SKM-1 (cell line): ENCODE data around the gene PCK1.

ENCODE experiments used
- DNase-seq: peaks from one replicate; lab custom pipeline; 2025; ENCODE audit not compliant: unreplicated experiment; lab: John Stamatoyannopoulos, UW

Gene PCK1

GRCh38 chr20:57587989-57588377, 27.1 kb downstream of the PCK1 start:
- no peak for DNase-seq

DNA sequence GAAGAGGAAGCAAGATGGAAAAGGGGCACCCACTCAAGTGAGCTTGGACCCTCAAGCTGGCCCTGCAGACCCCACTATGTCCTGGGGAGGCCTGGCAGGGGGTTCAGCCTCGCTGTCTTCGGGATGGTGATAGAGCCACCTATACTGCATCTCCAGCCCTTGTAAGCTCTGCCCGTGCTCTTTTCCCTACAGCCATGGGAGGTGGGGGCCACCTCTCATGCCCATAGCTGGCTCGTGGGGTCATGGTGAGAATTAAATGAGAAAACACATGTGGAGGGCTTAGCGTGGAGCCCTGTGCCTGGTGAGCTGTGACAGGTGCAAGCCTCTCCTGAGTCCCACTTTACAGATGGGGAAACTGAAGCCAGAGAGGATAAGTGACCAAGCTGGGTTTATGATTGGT, 27.7 kb downstream of the PCK1 start:
- no peak for DNase-seq

- no peak for DNase-seq
Observed at GRCh38 chr20:57589123-57589727, 28.3 kb downstream of the PCK1 start.

- DNase-seq: no peak
Observed at GRCh38 chr20:57589728-57590484, 29.0 kb downstream of the PCK1 start.

GRCh38 chr20:57590485-57591288, 29.8 kb downstream of the PCK1 start:
- DNase-seq: no peak

DNA sequence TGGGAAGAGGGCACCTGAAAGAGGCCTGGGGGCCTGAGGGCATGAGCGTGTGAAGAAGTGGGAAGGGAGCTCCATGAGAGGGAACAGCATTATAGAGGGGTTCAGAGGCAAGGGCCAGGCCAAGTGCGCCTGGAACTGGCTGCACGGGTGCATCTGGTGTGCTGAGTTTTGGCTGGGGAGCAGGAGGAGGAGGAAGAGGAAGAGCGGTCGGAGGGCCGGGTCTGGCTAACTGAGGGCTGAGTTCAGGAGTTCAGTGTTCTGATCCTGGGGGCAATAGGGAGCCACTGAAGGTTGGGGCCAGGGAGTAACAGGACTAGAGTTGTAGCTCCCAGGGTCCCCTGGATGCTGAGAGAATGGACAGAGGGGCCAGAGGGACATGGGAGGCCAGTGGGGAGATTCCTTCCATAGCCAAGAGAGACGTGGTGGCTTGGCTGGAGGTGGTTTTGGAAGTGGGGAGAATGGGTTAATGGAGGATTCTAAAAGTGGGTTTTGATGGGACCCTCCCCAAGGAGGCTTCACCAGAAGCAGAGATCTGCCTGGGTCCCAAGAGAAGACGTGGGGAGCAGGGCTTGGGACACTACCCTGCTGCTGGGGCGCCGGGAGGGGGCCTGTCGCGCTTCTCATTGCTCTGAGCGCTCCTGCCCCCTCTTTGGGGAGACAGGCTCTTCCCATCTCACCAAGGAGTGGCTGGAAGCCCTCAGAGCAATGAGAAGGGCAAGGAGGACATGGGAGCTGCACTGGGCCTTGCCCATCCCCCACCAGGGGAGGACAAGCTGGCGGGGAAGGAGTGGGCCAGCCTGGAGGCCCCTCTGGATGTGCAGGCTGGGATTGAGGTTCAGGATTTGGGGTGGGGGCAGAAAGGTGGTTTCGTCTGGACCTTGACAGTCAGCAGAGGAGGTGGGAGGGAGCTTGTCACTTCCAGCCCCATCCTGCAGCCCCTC, 30.6 kb downstream of the PCK1 start:
- DNase-seq: no peak

DNA sequence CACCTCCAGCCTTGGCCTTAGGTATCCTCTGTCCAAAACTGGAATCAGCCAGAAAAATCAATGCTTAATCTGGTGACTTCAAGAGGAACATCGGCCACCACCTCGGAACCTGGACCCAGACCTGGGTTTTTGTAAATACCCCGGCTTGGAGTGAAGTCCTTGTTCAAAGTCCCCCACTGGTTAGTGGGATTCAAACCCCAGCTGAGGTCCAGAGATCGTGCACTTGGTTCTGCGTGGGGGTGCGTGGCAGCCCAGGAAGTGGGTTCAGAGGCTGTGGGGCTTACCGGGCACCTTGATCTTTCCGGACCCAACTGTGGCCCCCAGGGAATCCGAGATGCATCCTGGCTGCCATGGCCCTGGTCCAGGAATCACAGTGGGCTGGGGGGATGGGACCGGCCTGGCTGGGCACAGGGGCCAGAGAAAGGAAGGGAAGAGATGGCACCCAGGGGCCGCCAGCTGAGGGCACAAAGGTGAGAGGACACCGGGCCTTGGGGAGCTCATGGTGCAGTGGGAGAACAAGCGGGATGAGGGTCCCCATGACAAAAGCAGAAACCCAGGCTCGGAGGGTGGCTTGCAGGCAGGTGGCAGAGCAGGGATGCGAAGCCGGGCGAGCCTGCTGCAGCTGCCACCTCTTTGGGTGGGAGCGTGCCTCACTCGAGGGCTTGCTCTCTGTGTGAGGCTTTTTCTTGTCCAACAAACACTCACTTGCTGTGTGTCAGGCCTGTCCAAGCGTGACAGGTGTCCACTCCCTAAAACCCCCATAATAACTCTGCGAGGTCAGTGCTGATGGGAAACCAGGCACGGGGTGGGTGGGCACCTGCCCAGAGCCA, 31.6 kb downstream of the PCK1 start:
- no peak for DNase-seq

DNA sequence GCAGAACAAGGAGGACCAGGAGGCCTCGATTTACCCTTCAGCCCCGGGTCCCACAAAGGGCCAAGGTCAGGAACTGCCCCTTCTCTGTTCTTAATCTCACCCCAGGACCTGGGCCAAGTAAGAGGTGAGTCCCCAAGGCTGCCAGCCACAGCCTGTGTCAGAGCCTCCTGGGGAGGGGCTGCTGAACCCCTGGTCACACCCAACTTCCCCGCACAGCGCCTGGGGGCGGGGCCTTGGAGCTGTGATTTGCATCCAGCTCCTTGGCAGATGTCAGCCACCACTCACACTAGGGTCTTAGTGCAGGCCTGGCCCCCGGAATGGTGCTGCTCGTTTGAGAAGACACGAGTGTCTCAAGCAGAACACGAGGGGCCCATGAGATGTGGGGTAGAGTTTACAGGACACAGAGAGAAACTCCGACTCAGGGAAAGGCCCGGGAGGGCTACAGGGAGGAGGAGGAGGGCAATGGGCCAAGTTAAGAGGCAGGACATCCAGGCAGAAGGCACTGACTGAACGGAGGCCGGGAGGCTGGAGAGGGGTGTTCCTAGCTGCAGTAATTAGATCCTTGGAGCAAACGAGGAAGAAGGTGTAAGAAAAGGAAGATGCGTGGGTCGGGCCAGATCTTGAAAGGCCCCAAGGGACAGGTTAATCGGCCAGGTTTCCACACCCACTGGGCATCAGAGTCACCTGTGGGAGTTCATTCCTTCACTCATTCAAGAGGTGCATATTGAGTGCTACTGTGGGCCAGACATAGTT, 32.4 kb downstream of the PCK1 start:
- no peak for DNase-seq

DNA sequence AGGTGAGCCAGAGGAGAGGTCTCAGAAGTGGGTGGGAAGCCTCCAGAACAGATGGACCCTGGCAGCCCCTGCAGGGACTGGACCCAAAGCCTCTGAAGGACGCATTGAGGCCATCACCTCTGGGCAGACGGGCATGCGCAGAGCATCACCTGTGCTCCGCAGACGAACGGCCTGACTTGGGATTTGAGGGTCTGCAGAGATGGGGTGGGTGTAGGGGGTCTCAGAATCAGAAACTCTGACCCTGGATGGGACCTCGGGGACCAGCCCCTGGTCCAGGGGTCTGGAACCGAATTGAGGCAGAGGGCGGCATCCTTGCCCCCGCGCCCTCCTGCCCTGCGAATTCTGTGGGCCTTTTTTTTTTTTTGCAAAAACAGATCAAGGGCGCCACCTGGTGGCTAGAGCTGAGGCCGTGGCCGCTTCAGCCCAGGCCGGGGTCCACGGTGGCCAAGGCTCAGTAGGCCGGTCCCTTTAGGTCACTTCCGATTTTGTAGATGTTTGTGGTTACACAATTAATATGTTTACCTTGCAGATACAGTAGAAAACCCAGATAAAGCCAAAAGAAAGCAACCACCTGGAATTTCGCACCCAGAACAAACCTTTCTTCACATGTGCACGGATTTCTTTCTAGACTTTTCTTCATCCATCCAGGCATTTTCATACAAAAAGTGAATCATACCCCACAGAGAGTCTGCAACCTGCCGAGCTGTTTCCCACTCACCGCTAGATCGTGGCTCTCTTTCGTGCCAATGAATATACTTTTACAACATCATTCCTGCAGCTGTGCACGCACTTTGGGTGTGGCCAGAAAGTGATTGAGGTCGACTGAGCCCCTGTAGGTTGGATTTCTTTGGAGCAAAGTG, 33.4 kb downstream of the PCK1 start:
- no peak for DNase-seq

- no peak for DNase-seq
Observed at GRCh38 chr20:57595041-57596030, 34.4 kb downstream of the PCK1 start.

- no peak for DNase-seq
Observed at GRCh38 chr20:57596358-57596757, 35.4 kb downstream of the PCK1 start.

DNA sequence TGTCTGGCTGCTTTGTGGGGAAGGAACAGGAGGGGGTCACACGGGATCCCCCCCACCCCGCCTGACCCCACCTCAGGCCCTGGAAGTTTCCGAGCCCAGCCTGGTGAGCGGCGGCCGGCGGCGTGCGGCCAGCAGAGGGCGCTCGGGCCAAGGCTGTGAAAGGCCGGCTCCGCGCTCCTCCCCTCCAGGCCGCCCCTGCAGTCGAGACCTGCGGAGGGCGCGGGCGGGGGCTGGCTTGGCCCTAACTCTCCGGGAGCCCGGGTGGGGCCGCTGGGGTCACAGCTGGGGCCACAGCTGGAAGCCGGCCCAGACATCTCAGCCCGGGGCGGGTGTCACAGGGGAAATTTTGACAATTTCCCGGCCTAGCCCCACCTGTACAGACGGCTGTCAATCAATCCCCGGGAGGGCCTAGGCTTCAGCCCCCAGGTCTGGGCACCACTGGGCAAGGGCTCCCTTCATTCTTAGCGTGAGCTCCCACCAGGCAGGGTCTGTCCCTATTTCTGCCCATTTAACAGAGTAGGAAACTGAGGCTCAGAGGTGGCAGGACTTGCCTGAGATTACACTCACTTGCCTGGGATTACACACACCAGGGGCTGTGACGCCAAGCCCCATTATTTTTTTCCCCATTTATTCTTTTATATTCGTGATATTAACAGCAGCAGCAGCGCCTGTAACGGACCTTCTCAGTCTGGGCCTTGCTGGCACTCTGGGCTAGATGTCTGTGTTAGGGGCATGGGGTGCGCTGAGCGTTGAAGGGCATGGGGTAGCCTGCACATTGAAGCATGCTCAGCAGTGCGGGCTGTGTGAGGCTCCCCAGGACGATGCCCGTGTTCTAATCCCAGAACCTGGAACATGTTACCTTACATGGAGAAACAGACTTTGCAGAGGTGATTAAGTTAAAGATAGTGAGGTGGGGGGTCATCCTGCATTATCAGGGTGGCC, 36.4 kb downstream of the PCK1 start:
- peak; percentile 24 for DNase-seq

DNA sequence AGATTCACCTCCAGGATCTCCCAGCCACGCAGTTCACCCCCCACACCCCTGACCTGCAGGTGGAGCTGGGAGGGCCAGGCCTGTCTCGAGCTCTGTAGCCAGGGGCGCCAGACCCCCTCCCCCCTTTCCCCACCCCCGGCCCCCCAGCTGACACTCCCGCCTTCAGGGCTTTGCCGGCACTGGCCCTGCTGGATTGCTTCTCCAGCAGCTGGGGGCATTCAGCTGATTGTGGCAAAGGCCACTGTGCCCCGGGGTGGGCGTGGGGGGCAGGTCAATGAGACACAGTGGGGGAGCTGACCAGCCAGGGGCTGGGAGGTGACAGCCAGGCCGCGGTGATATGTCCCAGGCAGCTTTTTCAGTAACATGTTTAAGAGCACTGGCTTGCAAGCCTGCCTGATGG, 37.1 kb downstream of the PCK1 start:
- DNase-seq: no peak

- DNase-seq: no peak
Observed at GRCh38 chr20:57598491-57598890, 37.6 kb downstream of the PCK1 start.

GRCh38 chr20:57600320-57601210, 39.7 kb downstream of the PCK1 start:
- no peak for DNase-seq
